22Rv1 (cell line): ENCODE results near the gene CEP78.

ENCODE experiments used
- ZFX ChIP-seq: fragments of 450-650 bp; IDR thresholded peaks from 2 replicates; pipeline ENCODE4 v1.6.1; 2017; ENCODE audit warnings: antibody characterized with exemption, borderline replicate concordance
- TF ChIP-seq, protein P1 (sequence below): fragments of 450-650 bp; IDR thresholded peaks from 2 replicates; pipeline ENCODE4 v1.5.1; 2017; ENCODE audit warnings: mild to moderate bottlenecking

DNA sequence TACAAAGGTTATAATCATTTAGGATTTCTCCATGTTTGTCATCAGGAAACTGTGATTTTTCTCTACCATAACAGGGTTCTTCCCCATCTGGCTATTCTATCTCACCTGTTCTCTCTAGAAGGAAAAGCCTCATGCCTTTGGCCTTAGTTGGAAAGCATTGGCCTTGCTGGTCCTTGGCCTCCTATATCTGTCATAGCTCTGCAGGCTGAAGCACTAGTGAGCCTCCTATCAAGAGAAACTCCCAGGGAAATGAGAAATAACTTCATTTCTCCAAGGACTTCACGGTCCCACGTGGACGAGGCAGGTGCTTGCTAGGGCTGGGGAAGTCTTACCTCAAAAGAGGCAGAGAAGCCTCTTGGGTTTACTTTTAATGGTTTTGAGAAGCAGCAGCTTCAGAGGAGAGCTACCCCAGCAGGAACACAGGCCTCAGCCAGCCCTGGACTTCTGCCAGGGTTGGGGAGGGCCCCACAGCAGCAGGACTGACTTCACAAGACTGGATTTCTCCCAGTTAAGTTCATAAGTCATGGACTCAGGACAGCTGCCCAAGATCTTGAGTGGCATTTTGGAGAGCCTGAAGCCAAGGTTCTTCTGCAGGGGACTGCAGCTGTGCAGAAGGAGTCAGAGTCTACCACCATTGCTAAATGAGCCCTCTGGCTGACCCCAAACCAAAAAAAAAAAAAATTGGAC, 45.2 kb downstream of the CEP78 start:
- TF ChIP-seq, protein P1, sequence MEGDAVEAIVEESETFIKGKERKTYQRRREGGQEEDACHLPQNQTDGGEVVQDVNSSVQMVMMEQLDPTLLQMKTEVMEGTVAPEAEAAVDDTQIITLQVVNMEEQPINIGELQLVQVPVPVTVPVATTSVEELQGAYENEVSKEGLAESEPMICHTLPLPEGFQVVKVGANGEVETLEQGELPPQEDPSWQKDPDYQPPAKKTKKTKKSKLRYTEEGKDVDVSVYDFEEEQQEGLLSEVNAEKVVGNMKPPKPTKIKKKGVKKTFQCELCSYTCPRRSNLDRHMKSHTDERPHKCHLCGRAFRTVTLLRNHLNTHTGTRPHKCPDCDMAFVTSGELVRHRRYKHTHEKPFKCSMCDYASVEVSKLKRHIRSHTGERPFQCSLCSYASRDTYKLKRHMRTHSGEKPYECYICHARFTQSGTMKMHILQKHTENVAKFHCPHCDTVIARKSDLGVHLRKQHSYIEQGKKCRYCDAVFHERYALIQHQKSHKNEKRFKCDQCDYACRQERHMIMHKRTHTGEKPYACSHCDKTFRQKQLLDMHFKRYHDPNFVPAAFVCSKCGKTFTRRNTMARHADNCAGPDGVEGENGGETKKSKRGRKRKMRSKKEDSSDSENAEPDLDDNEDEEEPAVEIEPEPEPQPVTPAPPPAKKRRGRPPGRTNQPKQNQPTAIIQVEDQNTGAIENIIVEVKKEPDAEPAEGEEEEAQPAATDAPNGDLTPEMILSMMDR = no peak
- TF ChIP-seq ZFX = no peak
